GM12864 (cell line): ENCODE measurements around the gene NOTCH2.

Experiments used
- DNase-seq: peaks from one replicate; pipeline ENCODE4 v3.0.0-alpha.2; 2011; ENCODE audit warnings: low read depth
- H3K4me3 ChIP-seq: 2 replicates; pipeline ENCODE4 v1.5.1; 2011; ENCODE audit warnings: mild to moderate bottlenecking, low read depth, low read length, control low read depth
- CTCF ChIP-seq: IDR thresholded peaks from 2 replicates; pipeline ENCODE4 v1.5.1; 2011; ENCODE audit warnings: low read depth, mild to moderate bottlenecking, moderate library complexity, low read length, control low read depth, inconsistent platforms; ENCODE audit errors: missing control alignments

Gene NOTCH2

GRCh38 chr1:119871881-119872280 is 197.6 kb downstream of the NOTCH2 start:
- no peak for TF ChIP-seq CTCF
- H3K4me3 ChIP-seq, result no peak overlapping the region
- DNase-seq, result no peak

DNA sequence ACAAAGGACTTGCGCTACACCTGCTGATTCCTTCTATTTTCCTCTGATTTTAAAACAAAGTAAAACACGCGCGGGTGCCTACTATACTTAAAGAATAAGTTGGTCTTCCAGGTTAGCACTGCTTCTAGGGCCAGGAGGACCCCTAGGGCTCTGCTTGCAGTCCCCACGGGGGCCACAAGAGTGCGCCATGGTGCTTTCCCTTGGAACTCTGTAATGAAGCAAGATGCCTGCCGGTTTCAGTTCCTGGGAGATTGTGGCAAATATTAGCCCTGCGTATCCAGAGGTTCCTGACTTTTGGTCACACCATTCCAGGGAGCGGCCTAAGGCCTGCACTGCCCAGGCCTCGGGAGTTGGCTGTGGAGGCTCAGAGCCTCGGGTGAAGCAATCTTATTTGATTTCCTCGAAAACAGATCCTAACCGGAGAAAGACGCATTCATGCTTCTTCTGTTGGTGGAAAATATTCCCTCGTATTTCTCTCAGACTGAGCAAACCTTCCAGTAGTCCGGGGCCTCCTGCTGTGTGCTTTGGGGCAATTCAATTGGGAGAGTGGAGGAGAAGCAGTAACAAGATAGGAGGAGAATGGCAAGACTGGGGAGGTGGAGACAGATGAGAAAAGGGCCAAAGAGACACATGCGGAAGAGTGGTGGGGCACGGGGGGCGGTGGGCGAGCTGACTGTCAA is 198.4 kb downstream of the NOTCH2 start:
- no peak overlapping the region for H3K4me3 ChIP-seq
- no peak for DNase-seq
- peak; percentile 94 for TF ChIP-seq CTCF

DNA sequence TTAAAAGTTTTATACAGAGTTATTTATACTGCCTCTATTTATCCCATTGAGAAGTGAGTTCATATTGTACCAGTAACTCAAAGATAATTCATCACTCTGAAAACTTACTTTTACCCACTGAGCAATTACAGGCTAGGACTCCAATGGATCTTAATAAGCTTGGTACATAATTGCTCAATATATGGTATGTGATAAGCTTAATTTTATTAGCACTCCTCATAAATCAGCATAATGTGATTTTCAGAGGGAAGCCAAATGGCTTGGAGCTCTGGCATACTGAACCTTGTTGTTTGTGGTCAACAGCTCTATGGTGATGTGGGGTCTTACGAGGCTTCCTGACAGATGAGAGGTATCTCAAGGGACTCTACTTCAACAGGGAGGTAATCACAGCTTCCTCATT is 199.5 kb downstream of the NOTCH2 start:
- TF ChIP-seq CTCF, result no peak
- H3K4me3 ChIP-seq, result no peak overlapping the region
- no peak for DNase-seq

GRCh38 chr1:119868176-119868575 is 201.3 kb downstream of the NOTCH2 start:
- no peak for DNase-seq
- no peak overlapping the region for H3K4me3 ChIP-seq
- no peak for TF ChIP-seq CTCF

- no peak for DNase-seq
- TF ChIP-seq CTCF, result no peak
- H3K4me3 ChIP-seq, result no peak overlapping the region
Measured at GRCh38 chr1:119866451-119866850, 203.0 kb downstream of the NOTCH2 start.

DNA sequence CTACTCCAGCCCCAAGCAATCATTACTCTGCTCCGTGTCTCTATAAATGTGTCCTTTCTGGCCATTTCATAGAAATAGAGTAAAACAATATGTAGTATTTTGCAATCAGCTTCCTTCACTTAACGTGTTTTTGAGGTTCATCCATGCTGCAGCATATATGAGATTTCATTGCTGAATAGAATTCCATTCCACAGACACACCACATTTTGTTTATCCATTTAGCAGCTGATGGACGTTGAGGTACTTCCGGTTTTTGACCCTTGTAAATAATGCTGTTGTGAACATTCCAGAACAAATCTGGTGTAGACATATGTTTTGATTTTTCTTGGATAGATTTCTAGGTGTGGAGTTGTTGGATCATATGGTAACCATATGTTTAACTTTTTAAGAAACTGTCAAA is 203.8 kb downstream of the NOTCH2 start:
- DNase-seq, result no peak
- H3K4me3 ChIP-seq, result no peak overlapping the region
- no peak for TF ChIP-seq CTCF

GRCh38 chr1:119862276-119862675 is 207.2 kb downstream of the NOTCH2 start:
- H3K4me3 ChIP-seq, result no peak overlapping the region
- TF ChIP-seq CTCF, result no peak
- no peak for DNase-seq
